NCI-H146 treated with DMSO at 0.1 percent for 48 hours (cell line): ENCODE data around the gene SIX1.

Experiments used
- DNase-seq: peaks from one replicate; lab custom pipeline; 2025; ENCODE audit not compliant: unreplicated experiment; lab: John Stamatoyannopoulos, UW

Gene SIX1

GRCh38 chr14:60655898-60656685 lies 6.8 kb upstream of the SIX1 start:
- DNase-seq, result peak; percentile 11

GRCh38 chr14:60655119-60655897 lies 6.0 kb upstream of the SIX1 start:
- DNase-seq, result no peak

- no peak for DNase-seq
These were observed 5.1 kb upstream of the SIX1 start for GRCh38 chr14:60654334-60654821.

- no peak for DNase-seq
These were observed 4.5 kb upstream of the SIX1 start for GRCh38 chr14:60653701-60654161.

GRCh38 chr14:60652674-60653651 lies 3.7 kb upstream of the SIX1 start:
- DNase-seq, result peak; percentile 11

GRCh38 chr14:60651796-60652673 lies 2.8 kb upstream of the SIX1 start:
- no peak for DNase-seq

GRCh38 chr14:60651086-60651795 lies 2.0 kb upstream of the SIX1 start:
- DNase-seq, result no peak

- DNase-seq, result peak; percentile 27
These were observed 1.2 kb upstream of the SIX1 start for GRCh38 chr14:60650373-60650961.

GRCh38 chr14:60649875-60650372 lies 647 bp upstream of the SIX1 start:
- peak; percentile 41 for DNase-seq

- DNase-seq, result no peak
These were observed 886 bp downstream of the SIX1 start for GRCh38 chr14:60648249-60648933.

- DNase-seq, result no peak
These were observed 1.4 kb downstream of the SIX1 start for GRCh38 chr14:60647837-60648248.

- peak; percentile 10 for DNase-seq
These were observed 2.0 kb downstream of the SIX1 start for GRCh38 chr14:60647081-60647836.

GRCh38 chr14:60646226-60646818 lies 3.0 kb downstream of the SIX1 start:
- DNase-seq, result no peak

- no peak for DNase-seq
These were observed 4.0 kb downstream of the SIX1 start for GRCh38 chr14:60645126-60645741.

- DNase-seq, result no peak
These were observed 4.6 kb downstream of the SIX1 start for GRCh38 chr14:60644666-60645065.

- DNase-seq, result no peak
These were observed 5.6 kb downstream of the SIX1 start for GRCh38 chr14:60643463-60644314.
